ENCODE data around the gene ANKMY2.

The ANKMY2 gene

DNA sequence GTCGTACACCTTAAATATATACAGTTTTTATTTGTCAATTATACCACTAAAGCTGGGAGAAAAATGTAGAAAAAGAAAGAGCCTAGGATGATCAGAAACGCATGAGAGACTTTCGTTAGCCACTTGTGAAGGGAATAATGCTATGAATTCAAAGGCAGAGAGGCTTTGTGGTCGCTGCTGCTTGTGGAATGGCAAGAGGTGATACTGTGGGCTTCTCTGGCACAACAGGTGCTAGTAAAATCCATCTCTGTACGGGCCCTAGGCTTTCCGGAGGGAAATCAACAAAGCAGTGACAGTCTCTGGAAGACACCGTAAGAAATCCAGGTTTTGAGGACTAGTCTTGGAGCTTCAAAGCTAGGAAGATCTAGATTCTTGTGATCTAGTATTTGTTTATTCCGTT lies 66.3 kb downstream of the ANKMY2 start:
- DNase-seq (ENCODE audit: low spot score): no peak

DNA sequence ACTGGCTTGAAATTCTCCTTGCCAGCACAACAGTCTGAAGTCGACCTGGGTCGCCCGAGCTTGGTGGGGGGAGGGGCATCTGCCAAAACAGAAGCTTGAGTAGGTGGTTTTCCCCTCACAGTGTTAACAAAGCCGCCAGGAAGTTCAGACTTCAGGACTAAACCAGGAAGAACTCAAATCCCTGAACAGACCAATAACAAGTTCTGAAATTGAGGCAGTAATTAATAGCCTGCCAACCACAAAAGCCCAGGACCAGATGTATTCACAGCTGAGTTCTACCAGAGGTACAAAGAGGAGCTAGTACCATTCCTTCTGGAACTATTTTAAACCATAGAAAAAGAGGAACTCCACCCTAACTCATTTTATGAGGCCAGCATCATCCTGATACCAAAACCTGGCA lies 73.6 kb downstream of the ANKMY2 start:
- DNase-seq (ENCODE audit: low spot score): no peak

DNA sequence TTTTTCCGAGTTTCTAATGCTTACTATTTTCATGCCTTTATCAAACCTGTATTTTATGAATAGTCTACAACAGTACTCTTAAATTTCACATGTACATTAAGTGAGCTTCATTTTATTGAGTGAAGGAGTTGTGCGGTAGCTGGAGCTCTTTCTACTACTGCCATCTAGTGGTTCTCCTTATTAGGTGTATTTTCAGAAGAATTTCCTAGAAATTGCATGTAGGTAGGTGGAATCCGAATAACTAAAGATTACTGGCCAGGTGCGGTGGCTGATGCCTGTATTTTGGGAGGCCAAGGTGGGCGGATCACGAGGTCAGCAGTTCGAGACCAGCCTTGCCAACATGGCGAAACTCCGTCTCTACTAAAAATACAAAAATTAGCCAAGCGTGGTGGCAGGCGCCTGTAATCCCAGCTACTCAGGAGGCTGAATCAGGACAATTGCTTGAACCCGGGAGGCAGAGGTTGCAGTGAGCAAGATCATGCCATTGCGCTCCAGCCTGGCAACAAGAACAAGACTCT lies 80.6 kb downstream of the ANKMY2 start:
- DNase-seq (ENCODE audit: low spot score): peak; percentile 63

DNA sequence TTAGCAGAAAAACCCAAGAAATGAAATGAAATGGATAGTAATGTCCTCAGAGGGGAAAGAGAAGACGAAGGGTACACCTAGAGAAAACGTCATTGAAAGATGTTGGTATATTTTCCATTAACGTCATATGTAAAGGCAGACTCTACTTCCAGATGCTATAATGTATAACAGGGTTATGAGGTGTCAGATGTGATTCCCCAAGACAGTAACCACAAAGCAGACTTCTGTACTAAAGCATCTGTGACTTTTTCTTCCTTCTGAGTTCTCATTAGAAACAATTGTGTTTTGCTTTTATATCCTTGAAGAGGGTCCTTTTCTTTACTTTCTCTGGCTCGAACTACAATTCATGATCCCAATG lies 81.6 kb downstream of the ANKMY2 start:
- DNase-seq (ENCODE audit: low spot score): no peak

DNA sequence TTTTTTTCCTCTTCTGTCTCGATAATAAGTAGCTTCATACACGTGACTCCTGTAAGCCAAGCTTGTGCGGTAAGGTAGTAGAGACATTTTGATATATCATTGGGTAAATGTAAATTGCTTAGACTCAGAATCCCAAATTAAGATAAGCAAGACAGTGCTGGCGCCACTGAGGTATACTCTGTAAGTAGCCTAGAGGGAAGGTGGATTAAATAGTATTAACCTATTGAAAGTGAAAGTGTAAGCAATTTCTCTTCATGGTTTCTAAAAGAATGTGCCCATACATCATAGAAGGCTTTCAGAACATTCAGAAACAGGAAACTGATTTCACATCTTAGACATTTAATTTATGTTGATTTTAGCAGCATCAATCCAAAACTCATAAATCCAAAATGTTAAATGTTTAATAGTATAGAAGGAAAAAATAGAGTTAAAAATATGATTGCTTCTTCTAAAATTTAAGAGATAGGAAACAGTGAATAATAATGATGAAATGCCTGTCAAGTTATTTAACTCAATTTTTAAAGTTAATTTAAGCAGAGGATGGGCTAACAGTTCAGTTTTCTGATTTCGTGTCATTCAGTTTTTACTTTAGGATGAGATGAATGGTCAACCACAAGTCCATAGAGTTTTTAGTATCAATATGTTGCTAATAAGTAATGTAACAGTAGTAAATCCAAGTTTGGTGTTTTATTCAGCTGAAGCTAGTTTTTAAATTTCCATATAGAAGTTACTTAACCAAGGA lies 82.1 kb downstream of the ANKMY2 start:
- no peak for DNase-seq (ENCODE audit: low spot score)

DNA sequence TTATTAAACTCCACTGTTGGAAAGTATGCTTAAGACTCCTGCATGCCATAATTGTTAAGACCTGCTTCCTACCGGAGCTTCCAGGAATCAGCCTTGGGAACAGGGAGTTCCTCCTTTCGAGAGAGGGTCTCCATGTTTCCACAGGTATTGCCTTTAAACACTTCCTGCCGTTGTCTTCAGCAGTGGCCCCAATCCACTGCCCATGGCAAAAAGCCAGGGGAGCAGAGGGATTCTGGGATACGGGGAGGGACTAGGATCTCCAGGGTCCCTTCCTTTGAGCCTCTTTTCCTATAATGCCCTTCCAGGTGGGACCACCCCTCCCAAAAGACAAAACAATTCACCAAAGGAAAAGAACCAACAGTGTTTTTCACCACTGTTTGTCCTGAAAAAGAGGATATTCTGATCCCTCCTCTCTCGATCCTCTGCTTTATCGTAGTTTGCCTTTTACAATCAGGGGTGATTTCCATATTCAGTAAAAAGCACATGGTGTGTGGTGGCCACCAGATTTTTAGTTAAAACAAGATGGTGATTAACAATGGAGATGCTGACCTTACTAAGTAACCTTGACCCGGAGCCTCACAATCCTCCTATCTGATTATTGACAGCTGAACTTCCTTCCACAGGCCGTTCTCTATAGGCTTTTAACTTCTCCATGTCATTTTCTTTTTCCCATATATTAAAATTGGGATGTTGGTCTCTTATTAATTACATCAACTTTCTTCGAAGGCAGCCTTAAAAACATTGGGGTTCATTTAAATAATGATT lies 82.9 kb downstream of the ANKMY2 start:
- no peak for DNase-seq (ENCODE audit: low spot score)

DNA sequence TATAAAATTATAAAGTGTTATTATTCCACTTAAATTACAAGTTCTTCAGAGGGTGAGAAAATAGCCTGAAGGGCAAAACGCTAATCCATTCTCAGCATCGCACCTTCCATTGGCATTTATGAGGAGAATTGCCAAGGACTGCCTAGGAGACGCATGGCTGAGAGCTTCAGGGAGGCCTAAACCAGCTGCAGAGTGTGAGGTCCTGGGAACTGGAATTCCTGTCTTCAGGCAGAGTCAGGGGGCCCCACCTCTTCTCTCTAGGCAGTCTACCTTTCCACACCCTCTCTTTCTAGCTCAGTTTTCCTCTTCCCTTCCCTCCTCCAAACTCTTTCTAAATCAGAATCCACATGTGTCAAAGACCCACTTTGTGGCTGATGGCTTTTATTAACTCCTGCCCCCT lies 83.6 kb downstream of the ANKMY2 start:
- no peak for DNase-seq (ENCODE audit: low spot score)

DNA sequence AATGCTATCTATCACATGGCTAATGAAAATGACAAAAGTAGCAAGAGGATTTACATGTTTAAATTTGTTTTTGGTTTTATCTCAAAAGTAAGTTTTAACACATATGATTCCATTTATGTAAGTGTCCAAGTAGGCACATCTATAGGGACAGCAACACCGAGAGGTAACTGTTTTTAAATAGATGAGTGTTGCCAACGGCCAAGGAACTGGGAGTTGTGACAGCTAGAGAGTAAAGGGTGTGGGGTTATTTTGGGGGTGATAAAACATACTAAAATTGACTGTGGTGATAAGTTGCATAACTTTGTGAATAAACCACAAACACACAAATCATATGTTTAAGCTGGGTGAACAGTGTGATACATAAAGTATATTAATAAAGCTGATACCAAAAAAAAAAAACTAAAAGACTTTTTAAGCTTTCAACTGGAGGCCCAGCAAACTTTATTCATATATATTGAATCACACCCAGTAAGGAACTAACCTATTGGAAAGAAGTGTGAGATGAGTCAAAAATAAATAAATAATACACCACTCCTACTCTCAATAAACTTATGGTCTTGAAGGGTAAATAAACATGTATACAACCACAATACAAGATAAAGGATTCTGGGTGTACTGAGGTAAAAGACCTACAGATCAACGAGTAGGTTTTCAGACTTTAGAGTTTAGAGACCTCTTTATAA lies 85.9 kb downstream of the ANKMY2 start:
- DNase-seq (ENCODE audit: low spot score): no peak

DNA sequence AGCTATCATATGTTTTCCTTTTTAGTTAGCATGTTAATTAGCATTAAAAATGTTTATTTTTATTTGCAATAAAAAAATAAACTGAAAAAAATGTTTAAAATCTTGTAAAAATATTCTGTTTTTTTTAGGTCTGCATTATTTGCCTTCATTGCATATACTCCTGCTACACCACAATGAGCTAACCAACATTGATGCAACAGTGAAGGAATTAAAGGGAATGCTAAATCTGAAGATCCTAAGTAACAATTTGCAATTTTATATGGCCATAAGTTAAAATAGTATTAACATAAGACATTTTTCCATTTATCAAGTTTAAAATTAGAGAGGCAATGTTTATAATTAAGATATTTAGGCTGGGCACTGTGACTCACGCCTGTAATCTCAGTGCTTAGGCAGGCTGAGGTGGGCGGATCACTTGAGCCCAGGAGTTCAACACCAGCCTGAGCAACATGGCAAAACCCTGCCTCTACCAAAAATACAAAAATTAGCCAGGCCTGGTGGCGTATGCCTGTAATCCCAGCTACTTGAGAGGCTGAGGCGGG lies 86.7 kb downstream of the ANKMY2 start:
- DNase-seq (ENCODE audit: low spot score): no peak

DNA sequence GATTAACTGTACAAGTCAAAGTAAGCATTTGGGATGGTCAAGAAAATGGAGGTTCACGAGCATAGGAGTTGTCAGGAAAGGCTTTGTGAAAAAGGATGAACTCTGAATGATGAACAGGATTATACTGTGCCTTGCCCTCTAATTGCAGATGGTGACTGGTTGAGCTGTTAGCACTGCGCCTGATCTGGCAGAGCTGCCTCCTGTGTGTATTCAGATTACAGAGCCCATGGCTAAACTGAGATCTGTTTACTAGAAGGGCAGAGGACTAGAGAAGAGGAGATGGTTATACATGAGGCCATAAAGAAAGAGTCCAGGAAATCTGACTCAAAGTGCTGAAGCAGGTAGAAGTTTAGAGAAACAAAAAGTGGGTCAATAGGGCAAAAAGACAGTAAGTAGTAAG lies 89.2 kb downstream of the ANKMY2 start:
- DNase-seq (ENCODE audit: low spot score): no peak

DNA sequence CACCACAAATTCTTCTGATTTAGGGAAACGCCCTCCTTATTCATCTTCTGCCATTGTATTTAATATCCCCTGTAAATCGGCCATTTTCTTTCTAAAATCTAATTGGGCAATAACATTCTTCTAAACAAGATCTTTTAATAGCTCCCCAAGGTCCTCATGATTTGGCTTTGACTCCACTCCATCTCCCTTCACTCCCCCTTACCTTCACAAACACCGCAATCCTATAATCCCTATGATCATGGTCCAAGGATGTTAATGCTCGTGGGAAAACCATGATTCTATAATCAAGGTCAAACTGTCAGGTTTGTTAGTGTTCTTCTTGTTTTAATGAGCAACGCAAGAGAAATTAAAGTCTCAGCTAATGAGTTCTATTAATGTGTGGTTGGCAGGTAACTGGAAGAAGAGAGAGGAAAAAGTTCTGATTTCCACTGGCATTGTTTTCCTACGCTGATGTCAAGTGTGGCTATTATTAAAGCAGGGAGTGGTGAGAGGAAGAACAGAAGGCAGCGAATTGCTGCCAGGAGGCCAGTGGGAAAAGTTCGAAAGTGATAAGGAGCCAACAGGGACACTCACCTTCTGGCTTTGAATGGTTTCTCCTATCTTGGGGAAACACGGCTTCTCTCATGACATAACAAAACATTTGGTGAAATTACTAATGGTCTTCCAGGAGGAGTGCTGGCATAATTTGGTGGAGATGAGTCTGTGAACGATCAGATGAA lies 90.9 kb downstream of the ANKMY2 start:
- no peak for DNase-seq (ENCODE audit: low spot score)

DNA sequence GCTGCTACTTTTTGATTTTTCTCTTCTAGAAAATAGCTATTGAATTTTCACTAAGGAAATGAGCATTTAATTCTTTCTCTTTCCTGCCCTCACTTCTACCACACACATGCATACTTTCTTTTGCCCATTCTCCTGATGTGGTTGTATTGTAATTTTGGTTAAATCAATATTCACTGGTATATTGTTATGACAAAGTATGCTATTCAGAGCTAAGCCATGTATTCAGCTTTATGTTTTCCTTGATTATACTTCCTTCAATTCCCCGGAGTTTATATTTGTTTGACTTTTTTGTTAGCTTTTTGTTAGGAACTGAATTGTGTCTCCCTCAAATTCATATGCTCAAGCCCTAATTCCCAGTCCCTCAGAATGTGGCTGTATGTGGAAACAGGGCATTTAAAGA lies 94.9 kb downstream of the ANKMY2 start:
- no peak for DNase-seq (ENCODE audit: low spot score)
